GM12892 (cell line): ENCODE results near the gene CNOT4.

Experiments
- POLR2A ChIP-seq: IDR thresholded peaks from 2 replicates; pipeline ENCODE4 v1.6.1; 2011; ENCODE audit warnings: low read depth, low read length, control low read depth
- POLR2AphosphoS5 ChIP-seq: IDR thresholded peaks from 2 replicates; pipeline ENCODE4 v1.6.1; 2011; ENCODE audit warnings: low read depth, low read length, control low read depth
- TAF1 ChIP-seq: IDR thresholded peaks from 2 replicates; pipeline ENCODE4 v1.6.1; 2011; ENCODE audit warnings: low read depth, mild to moderate bottlenecking, control low read depth, low read length, borderline replicate concordance

GRCh38 chr7:135372222-135372621 lies 137.7 kb downstream of the CNOT4 start:
- TF ChIP-seq POLR2AphosphoS5 (no peak), TAF1 (no peak), POLR2A (no peak)
